CD4-positive, alpha-beta T cell treated with Interleukin-6 at 100 ng/mL for 8 hours (primary cell): Measurements from ENCODE around the gene PLD4.
"Not testable (repeated sequence)": the region's sequence is repeated elsewhere in the genome, so short reads cannot be mapped to it uniquely, and the experiment has no call there.

Experiments used
- DNase-seq: peaks from one replicate; pipeline ENCODE4 v3.0.0-alpha.2; 2020; ENCODE audit warnings: mixed read lengths, low spot score

The PLD4 gene

GRCh38 chr14:104941508-104942365 lies 17.1 kb downstream of the PLD4 start:
- DNase-seq, result no peak

GRCh38 chr14:104942586-104942985 lies 17.9 kb downstream of the PLD4 start:
- DNase-seq, result no peak

GRCh38 chr14:104943216-104944015 lies 18.7 kb downstream of the PLD4 start:
- DNase-seq, result not testable (repeated sequence)

- not testable (repeated sequence) for DNase-seq
Observed at GRCh38 chr14:104944016-104944308, 19.3 kb downstream of the PLD4 start.

GRCh38 chr14:104944436-104945205 lies 19.9 kb downstream of the PLD4 start:
- DNase-seq, result not testable (repeated sequence)

GRCh38 chr14:104945266-104945665 lies 20.6 kb downstream of the PLD4 start:
- DNase-seq, result not testable (repeated sequence)

GRCh38 chr14:104945986-104946965 lies 21.6 kb downstream of the PLD4 start:
- not testable (repeated sequence) for DNase-seq

- DNase-seq, result not testable (repeated sequence)
Observed at GRCh38 chr14:104947201-104947600, 22.5 kb downstream of the PLD4 start.

GRCh38 chr14:104947881-104948735 lies 23.4 kb downstream of the PLD4 start:
- DNase-seq, result not testable (repeated sequence)

- no peak for DNase-seq
Observed at GRCh38 chr14:104948736-104949031, 24.0 kb downstream of the PLD4 start.

- DNase-seq, result not testable (repeated sequence)
Observed at GRCh38 chr14:104949406-104949955, 24.8 kb downstream of the PLD4 start.

- DNase-seq, result no peak
Observed at GRCh38 chr14:104950021-104950420, 25.3 kb downstream of the PLD4 start.

GRCh38 chr14:104950701-104951100 lies 26.0 kb downstream of the PLD4 start:
- not testable (repeated sequence) for DNase-seq

GRCh38 chr14:104951863-104952657 lies 27.4 kb downstream of the PLD4 start:
- not testable (repeated sequence) for DNase-seq

- DNase-seq, result no peak
Observed at GRCh38 chr14:104953097-104953496, 28.4 kb downstream of the PLD4 start.

- DNase-seq, result no peak
Observed at GRCh38 chr14:104953896-104954656, 29.4 kb downstream of the PLD4 start.

GRCh38 chr14:104954746-104955395 lies 30.2 kb downstream of the PLD4 start:
- no peak for DNase-seq

GRCh38 chr14:104955396-104955770 lies 30.7 kb downstream of the PLD4 start:
- no peak for DNase-seq
